IMR-90 (cell line): ENCODE results near the gene FBXL7. TPM values are rescaled to one million over a fixed set of nuclear protein-coding genes. Genes with fewer than 3 reads are reported as not detected.

Experiments
- ATAC-seq: fragments of 200-7000 bp; cut with Tn5 transposase; 2 replicates; pipeline ENCODE4 v1.9.1; 2020; ENCODE audit warnings: low read depth, mild to moderate bottlenecking, moderate library complexity
- BruUV-seq: library from RNA; stranded (reverse); fragments of 400-500 nt; replicated peaks from 2 replicates; lab custom pipeline; 2021; lab: Mats Ljungman, UMichigan
- CTCF ChIA-PET: fragments of 300-600 bp; formaldehyde crosslinking; extraction: SDS; loops from one replicate; lab custom pipeline; 2021; ENCODE audit warnings: antibody characterized with exemption; lab: Yijun Ruan, JAX
- POLR2A ChIA-PET: fragments of 300-600 bp; sonication (Branson Sonifier 250); formaldehyde crosslinking; loops from one replicate; lab custom pipeline; 2022; ENCODE audit warnings: antibody characterized with exemption; ENCODE audit not compliant: unreplicated experiment; lab: Charles Lee
- DNase-seq: peaks from one replicate; pipeline ENCODE4 v3.0.0; 2013
- H2AFZ ChIP-seq: replicated peaks from 2 replicates; pipeline ENCODE3; 2013; ENCODE audit warnings: low read length, mild to moderate bottlenecking; ENCODE audit not compliant: poor library complexity
- H2AK5ac ChIP-seq: 2 replicates; pipeline ENCODE4 v1.6.1; 2013; ENCODE audit warnings: low read depth, low read length, inconsistent platforms
- H2AK9ac ChIP-seq: replicated peaks from 2 replicates; pipeline ENCODE3; 2013; ENCODE audit warnings: mild to moderate bottlenecking, low read depth, low read length, moderate library complexity; ENCODE audit not compliant: poor library complexity
- H2BK120ac ChIP-seq: 2 replicates; pipeline ENCODE4 v1.6.1; 2013; ENCODE audit warnings: low read depth, low read length, inconsistent platforms
- H2BK15ac ChIP-seq: 3 replicates; pipeline ENCODE4 v1.6.1; 2013; ENCODE audit warnings: low read depth, low read length, inconsistent platforms
- H2BK20ac ChIP-seq: 2 replicates; pipeline ENCODE4 v1.6.1; 2013; ENCODE audit warnings: low read depth, mild to moderate bottlenecking, inconsistent platforms, low read length, moderate library complexity
- H2BK5ac ChIP-seq: 2 replicates; pipeline ENCODE4 v1.6.1; 2013; ENCODE audit warnings: mild to moderate bottlenecking, low read depth, low read length, inconsistent platforms; ENCODE audit not compliant: poor library complexity, severe bottlenecking
- H3K14ac ChIP-seq: replicated peaks from 2 replicates; pipeline ENCODE4 v1.6.1; 2013; ENCODE audit warnings: low read depth, low read length, inconsistent platforms
- H3K18ac ChIP-seq: 2 replicates; pipeline ENCODE4 v1.6.1; 2013; ENCODE audit warnings: low read depth, low read length, control low read depth
- H3K23ac ChIP-seq: 2 replicates; pipeline ENCODE4 v1.6.1; 2013; ENCODE audit warnings: low read depth, low read length, inconsistent platforms
- H3K27ac ChIP-seq: 2 replicates; pipeline ENCODE4 v1.5.1; 2013; ENCODE audit warnings: mild to moderate bottlenecking, control low read depth, low read length; ENCODE audit not compliant: insufficient read depth
- H3K27me3 ChIP-seq: 2 replicates; pipeline ENCODE4 v1.6.1; 2013; ENCODE audit warnings: low read length; ENCODE audit not compliant: control insufficient read depth, insufficient read depth
- H3K36me3 ChIP-seq: 2 replicates; pipeline ENCODE4 v1.6.1; 2013; ENCODE audit warnings: low read length, mixed read lengths; ENCODE audit not compliant: control insufficient read depth, insufficient read depth
- H3K4ac ChIP-seq: 2 replicates; pipeline ENCODE4 v1.6.1; 2013; ENCODE audit warnings: low read depth, low read length, inconsistent platforms
- H3K4me1 ChIP-seq: 2 replicates; pipeline ENCODE4 v1.6.1; 2013; ENCODE audit warnings: low read length, mixed read lengths; ENCODE audit not compliant: control insufficient read depth, insufficient read depth
- H3K4me2 ChIP-seq: 2 replicates; pipeline ENCODE4 v1.6.1; 2013; ENCODE audit warnings: low read depth, mild to moderate bottlenecking, control low read depth, low read length, moderate library complexity
- H3K4me3 ChIP-seq: 2 replicates; pipeline ENCODE4 v1.5.1; 2013; ENCODE audit warnings: low read depth, mild to moderate bottlenecking, control low read depth, low read length, moderate library complexity; ENCODE audit not compliant: insufficient read depth
- H3K56ac ChIP-seq: 2 replicates; pipeline ENCODE4 v1.6.1; 2013; ENCODE audit warnings: low read length, inconsistent platforms; ENCODE audit not compliant: insufficient read depth; ENCODE audit errors: extremely low read depth
- H3K79me1 ChIP-seq, 2 experiments: 2 replicates each; pipeline ENCODE4 v1.6.1; 2013; ENCODE audit warnings: low read length in 2 of 2, inconsistent platforms in 1 of 2, low read depth in 1 of 2
- H3K9ac ChIP-seq: 2 replicates; pipeline ENCODE4 v1.6.1; 2013; ENCODE audit warnings: low read depth, low read length, control low read depth
- H3K9me1 ChIP-seq: 2 replicates; pipeline ENCODE4 v1.6.1; 2013; ENCODE audit warnings: low read length, inconsistent platforms; ENCODE audit not compliant: insufficient read depth
- H3K9me3 ChIP-seq: 2 replicates; pipeline ENCODE4 v1.6.1; 2013; ENCODE audit warnings: low read length; ENCODE audit not compliant: control insufficient read depth, insufficient read depth
- H4K20me1 ChIP-seq: 2 replicates; pipeline ENCODE4 v1.6.1; 2013; ENCODE audit warnings: low read length, inconsistent platforms; ENCODE audit not compliant: insufficient read depth
- H4K5ac ChIP-seq: 2 replicates; pipeline ENCODE4 v1.6.1; 2013; ENCODE audit warnings: mild to moderate bottlenecking, low read depth, low read length, control low read depth
- H4K8ac ChIP-seq, 2 experiments: 2 replicates each; pipeline ENCODE4 v1.6.1; 2013; ENCODE audit warnings: low read depth in 2 of 2, low read length in 2 of 2, control low read depth in 1 of 2, inconsistent platforms in 1 of 2
- H4K91ac ChIP-seq: 2 replicates; pipeline ENCODE4 v1.6.1; 2013; ENCODE audit warnings: low read depth, low read length, inconsistent platforms; ENCODE audit not compliant: insufficient read depth
- BHLHE40 ChIP-seq: fragments of 150-350 bp; IDR thresholded peaks from 2 replicates; pipeline ENCODE4 v1.6.1; 2016; ENCODE audit warnings: mild to moderate bottlenecking, low read depth, low read length
- CEBPB ChIP-seq: IDR thresholded peaks from 2 replicates; pipeline ENCODE4 v1.6.1; 2012; ENCODE audit warnings: low read depth, low read length, improper control_type of control experiment
- CHD1 ChIP-seq: IDR thresholded peaks from 2 replicates; pipeline ENCODE4 v1.6.1; 2012; ENCODE audit warnings: low read depth, low read length, improper control_type of control experiment
- FOS ChIP-seq: fragments of 150-350 bp; IDR thresholded peaks from 2 replicates; pipeline ENCODE4 v1.6.1; 2016; ENCODE audit warnings: low read depth, low read length
- MAFK ChIP-seq: IDR thresholded peaks from 2 replicates; pipeline ENCODE4 v1.6.1; 2012; ENCODE audit warnings: low read depth, low read length, improper control_type of control experiment
- MAZ ChIP-seq: IDR thresholded peaks from 2 replicates; pipeline ENCODE4 v1.6.1; 2012; ENCODE audit warnings: low read depth, mild to moderate bottlenecking, low read length, improper control_type of control experiment, moderate library complexity, borderline replicate concordance
- MXI1 ChIP-seq: IDR thresholded peaks from 2 replicates; pipeline ENCODE4 v1.6.1; 2012; ENCODE audit warnings: low read depth, mild to moderate bottlenecking, low read length, moderate library complexity, borderline replicate concordance
- NFE2L2 ChIP-seq: fragments of 150-350 bp; IDR thresholded peaks from 2 replicates; pipeline ENCODE4 v1.6.1; 2016; ENCODE audit warnings: low read depth, mild to moderate bottlenecking, low read length
- POLR2A ChIP-seq: IDR thresholded peaks from 2 replicates; pipeline ENCODE4 v1.6.1; 2012; ENCODE audit warnings: mild to moderate bottlenecking, low read depth, low read length
- RAD21 ChIP-seq: IDR thresholded peaks from 2 replicates; pipeline ENCODE4 v1.6.1; 2012; ENCODE audit warnings: low read length, improper control_type of control experiment
- RCOR1 ChIP-seq: IDR thresholded peaks from 2 replicates; pipeline ENCODE4 v1.6.1; 2012; ENCODE audit warnings: mild to moderate bottlenecking, low read length, improper control_type of control experiment; ENCODE audit not compliant: insufficient replicate concordance
- RFX5 ChIP-seq: IDR thresholded peaks from 2 replicates; pipeline ENCODE4 v1.8.0; 2012; ENCODE audit warnings: low read depth, mild to moderate bottlenecking, low read length, moderate library complexity
- SMC3 ChIP-seq: fragments of 150-350 bp; IDR thresholded peaks from 2 replicates; pipeline ENCODE4 v1.6.1; 2016; ENCODE audit warnings: low read depth, mild to moderate bottlenecking, antibody characterized with exemption, low read length, moderate library complexity
- WGBS, 2 experiments: methylation state at CpG; one replicate each; pipeline versions ENCODE4 v1.1.5 to v1.1.7; 2013; ENCODE audit warnings: missing lambda C conversion rate in 2 of 2; ENCODE audit not compliant: insufficient read length in 1 of 2; ENCODE audit errors: extremely low coverage in 2 of 2; 5-methylcytosine and 5-hydroxymethylcytosine counted together
- dilution Hi-C: fragments of 300-500 bp; cut with HindIII; formaldehyde crosslinking; loops from one replicate; pipeline ENCODE4 v1.14.3; 2018; ENCODE audit warnings: low sequenced_read_pairs; ENCODE audit not compliant: unreplicated experiment
- in situ Hi-C: fragments of 300-500 bp; cut with MboI; formaldehyde crosslinking; loops from 3 replicates; pipeline ENCODE4 v1.14.3; 2019; ENCODE audit warnings: low sequenced_read_pairs, inconsistent platforms, mixed read lengths
- intact Hi-C: fragments of 100-400 bp; cut with micrococcal nuclease; formaldehyde crosslinking; loops from 2 replicates; pipeline ENCODE4 v1.10.0; 2022
- polyA plus RNA-seq, 3 experiments: library from polyadenylated mRNA; depleted of rRNA; stranded (reverse); fragments of >200 nt; gene quantifications; 2 replicates each; pipeline ENCODE4 v1.2.3, GENCODE V29; 2012; ENCODE audit warnings: low replicate concordance in 1 of 3
- total RNA-seq: library from RNA; depleted of rRNA; stranded (reverse); fragments of >200 nt; gene quantifications from 2 replicates; pipeline ENCODE4 v1.2.3, GENCODE V29; 2012
- TF ChIP-seq, protein P1 (sequence below): fragments of 150-350 bp; IDR thresholded peaks from 2 replicates; pipeline ENCODE4 v1.6.1; 2016; ENCODE audit warnings: low read depth, mild to moderate bottlenecking, low read length, moderate library complexity, borderline replicate concordance
- TF ChIP-seq, protein P2 (sequence below): conservative IDR thresholded peaks from 2 replicates; pipeline ENCODE4 v1.5.1; 2012; ENCODE audit warnings: mild to moderate bottlenecking, low read depth, low read length, improper control_type of control experiment
- TF ChIP-seq, protein P3 (sequence below): fragments of 150-350 bp; IDR thresholded peaks from 2 replicates; pipeline ENCODE4 v1.6.1; 2017; ENCODE audit warnings: mild to moderate bottlenecking, antibody characterized with exemption, low read length, low read depth

Gene FBXL7
- total and polyA plus RNA-seq, 2 of the 4 experiments (the other 2 are of a cell fraction) = 4.1 to 10.2 TPM

DNA sequence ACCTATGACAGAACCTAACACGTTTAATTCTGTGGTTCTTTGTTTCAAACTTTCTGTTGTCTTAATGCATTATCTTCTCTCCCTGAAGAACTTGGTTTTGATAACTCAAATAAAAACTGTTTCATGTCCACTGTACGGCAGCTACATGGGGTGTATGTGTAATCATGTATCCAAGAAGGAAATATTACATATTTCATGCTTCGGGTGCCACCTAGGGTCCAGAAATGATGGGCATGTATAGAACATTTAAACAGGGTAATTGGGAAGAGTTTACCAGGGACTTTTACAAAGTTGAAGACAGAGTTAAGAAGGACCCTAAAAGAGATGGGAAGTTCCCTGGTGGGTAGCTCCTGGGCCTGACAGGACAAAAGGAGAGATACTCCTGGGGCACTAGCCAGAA, 291.3 kb downstream of the FBXL7 start:
- Histone ChIP-seq H3K9ac (no peak overlapping the region), H3K4me1 (peaks cover 3% of the 10 kb centered on the region), H2BK5ac (no peak overlapping the region), H2BK15ac (no peak overlapping the region), H4K8ac (no peak overlapping the region), H3K27ac (no peak overlapping the region), H3K9me3 (no peaks in the 10 kb centered on the region), H4K20me1 (peaks cover 19% of the 10 kb centered on the region), H3K56ac (no peak overlapping the region), H2BK120ac (no peak overlapping the region), H3K4me2 (no peak overlapping the region), H4K91ac (no peak overlapping the region), H3K4me3 (no peak overlapping the region), H4K5ac (no peak overlapping the region), H3K14ac (no peak overlapping the region), H3K9me1 (peaks cover 7% of the 10 kb centered on the region; the same call in 1 of the 2 replicates), H2AK5ac (no peak overlapping the region), H3K79me1 (peaks cover 17% of the 10 kb centered on the region in 2 experiments; a peak in 3 of 4 replicates), H3K36me3 (no peaks in the 10 kb centered on the region), H2BK20ac (no peak overlapping the region), H2AK9ac (no peak overlapping the region), H2AFZ (no peak overlapping the region), H3K4ac (no peak overlapping the region), H3K18ac (no peak overlapping the region), H3K27me3 (no peaks in the 10 kb centered on the region), H3K23ac (no peak overlapping the region)
- in situ Hi-C loops = no loop called here
- dilution Hi-C loops = no loop called here
- intact Hi-C loops = no loop called here
- DNase-seq (no peak), ATAC-seq (no peak)
- CTCF ChIA-PET = no interaction called here
- no peak for TF ChIP-seq MAZ
- TF ChIP-seq, protein P1, sequence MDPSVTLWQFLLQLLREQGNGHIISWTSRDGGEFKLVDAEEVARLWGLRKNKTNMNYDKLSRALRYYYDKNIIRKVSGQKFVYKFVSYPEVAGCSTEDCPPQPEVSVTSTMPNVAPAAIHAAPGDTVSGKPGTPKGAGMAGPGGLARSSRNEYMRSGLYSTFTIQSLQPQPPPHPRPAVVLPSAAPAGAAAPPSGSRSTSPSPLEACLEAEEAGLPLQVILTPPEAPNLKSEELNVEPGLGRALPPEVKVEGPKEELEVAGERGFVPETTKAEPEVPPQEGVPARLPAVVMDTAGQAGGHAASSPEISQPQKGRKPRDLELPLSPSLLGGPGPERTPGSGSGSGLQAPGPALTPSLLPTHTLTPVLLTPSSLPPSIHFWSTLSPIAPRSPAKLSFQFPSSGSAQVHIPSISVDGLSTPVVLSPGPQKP = no peak
- TF ChIP-seq SMC3 = no peak
- TF ChIP-seq MAFK = no peak
- TF ChIP-seq, protein P2, sequence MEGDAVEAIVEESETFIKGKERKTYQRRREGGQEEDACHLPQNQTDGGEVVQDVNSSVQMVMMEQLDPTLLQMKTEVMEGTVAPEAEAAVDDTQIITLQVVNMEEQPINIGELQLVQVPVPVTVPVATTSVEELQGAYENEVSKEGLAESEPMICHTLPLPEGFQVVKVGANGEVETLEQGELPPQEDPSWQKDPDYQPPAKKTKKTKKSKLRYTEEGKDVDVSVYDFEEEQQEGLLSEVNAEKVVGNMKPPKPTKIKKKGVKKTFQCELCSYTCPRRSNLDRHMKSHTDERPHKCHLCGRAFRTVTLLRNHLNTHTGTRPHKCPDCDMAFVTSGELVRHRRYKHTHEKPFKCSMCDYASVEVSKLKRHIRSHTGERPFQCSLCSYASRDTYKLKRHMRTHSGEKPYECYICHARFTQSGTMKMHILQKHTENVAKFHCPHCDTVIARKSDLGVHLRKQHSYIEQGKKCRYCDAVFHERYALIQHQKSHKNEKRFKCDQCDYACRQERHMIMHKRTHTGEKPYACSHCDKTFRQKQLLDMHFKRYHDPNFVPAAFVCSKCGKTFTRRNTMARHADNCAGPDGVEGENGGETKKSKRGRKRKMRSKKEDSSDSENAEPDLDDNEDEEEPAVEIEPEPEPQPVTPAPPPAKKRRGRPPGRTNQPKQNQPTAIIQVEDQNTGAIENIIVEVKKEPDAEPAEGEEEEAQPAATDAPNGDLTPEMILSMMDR = no peak
- no peak for TF ChIP-seq NFE2L2
- TF ChIP-seq RAD21 = no peak
- no peak for TF ChIP-seq BHLHE40
- no peak for TF ChIP-seq MXI1
- no peak for TF ChIP-seq RFX5
- TF ChIP-seq, protein P3, sequence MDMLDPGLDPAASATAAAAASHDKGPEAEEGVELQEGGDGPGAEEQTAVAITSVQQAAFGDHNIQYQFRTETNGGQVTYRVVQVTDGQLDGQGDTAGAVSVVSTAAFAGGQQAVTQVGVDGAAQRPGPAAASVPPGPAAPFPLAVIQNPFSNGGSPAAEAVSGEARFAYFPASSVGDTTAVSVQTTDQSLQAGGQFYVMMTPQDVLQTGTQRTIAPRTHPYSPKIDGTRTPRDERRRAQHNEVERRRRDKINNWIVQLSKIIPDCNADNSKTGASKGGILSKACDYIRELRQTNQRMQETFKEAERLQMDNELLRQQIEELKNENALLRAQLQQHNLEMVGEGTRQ = no peak
- TF ChIP-seq POLR2A = no peak
- TF ChIP-seq CHD1 = no peak
- no peak for TF ChIP-seq CEBPB
- TF ChIP-seq RCOR1 = no peak
- TF ChIP-seq FOS = no peak
- POLR2A ChIA-PET = no interaction called here
- no TSS peak for BruUV-seq
- no CpG with 5 or more reads among the region's 3 CpGs for WGBS, 2 experiments
